SHP77 (cell line): ENCODE data around the gene GRK5.

Source experiments
- DNase-seq, 2 experiments: peaks; one replicate each; lab custom pipeline; 2025; lab: John Stamatoyannopoulos, UW

GRK5 gene

GRCh38 chr10:119360181-119360921 is 153.0 kb downstream of the GRK5 start:
- no peak for DNase-seq

- DNase-seq, result no peak
These were observed 153.7 kb downstream of the GRK5 start for GRCh38 chr10:119361037-119361436.

GRCh38 chr10:119362122-119362521 is 154.8 kb downstream of the GRK5 start:
- DNase-seq, result no peak

GRCh38 chr10:119364645-119365600 is 157.6 kb downstream of the GRK5 start:
- DNase-seq, result no peak

- DNase-seq, result no peak
These were observed 158.6 kb downstream of the GRK5 start for GRCh38 chr10:119365773-119366599.

GRCh38 chr10:119367841-119368549 is 160.6 kb downstream of the GRK5 start:
- DNase-seq, result no peak

GRCh38 chr10:119368581-119368980 is 161.2 kb downstream of the GRK5 start:
- DNase-seq, result no peak

GRCh38 chr10:119368991-119369869 is 161.9 kb downstream of the GRK5 start:
- DNase-seq, result no peak

GRCh38 chr10:119370111-119370741 is 162.9 kb downstream of the GRK5 start:
- DNase-seq, result no peak

GRCh38 chr10:119370972-119371703 is 163.8 kb downstream of the GRK5 start:
- no peak for DNase-seq

- no peak for DNase-seq
These were observed 164.6 kb downstream of the GRK5 start for GRCh38 chr10:119371704-119372663.

GRCh38 chr10:119373294-119374102 is 166.1 kb downstream of the GRK5 start:
- DNase-seq, result no peak

GRCh38 chr10:119374236-119374635 is 166.9 kb downstream of the GRK5 start:
- no peak for DNase-seq

GRCh38 chr10:119375574-119376272 is 168.4 kb downstream of the GRK5 start:
- no peak for DNase-seq

- no peak for DNase-seq
These were observed 170.1 kb downstream of the GRK5 start for GRCh38 chr10:119377451-119377957.

- DNase-seq, result no peak
These were observed 170.8 kb downstream of the GRK5 start for GRCh38 chr10:119377958-119378736.
